ENCODE data around the gene GAB2.

DNA sequence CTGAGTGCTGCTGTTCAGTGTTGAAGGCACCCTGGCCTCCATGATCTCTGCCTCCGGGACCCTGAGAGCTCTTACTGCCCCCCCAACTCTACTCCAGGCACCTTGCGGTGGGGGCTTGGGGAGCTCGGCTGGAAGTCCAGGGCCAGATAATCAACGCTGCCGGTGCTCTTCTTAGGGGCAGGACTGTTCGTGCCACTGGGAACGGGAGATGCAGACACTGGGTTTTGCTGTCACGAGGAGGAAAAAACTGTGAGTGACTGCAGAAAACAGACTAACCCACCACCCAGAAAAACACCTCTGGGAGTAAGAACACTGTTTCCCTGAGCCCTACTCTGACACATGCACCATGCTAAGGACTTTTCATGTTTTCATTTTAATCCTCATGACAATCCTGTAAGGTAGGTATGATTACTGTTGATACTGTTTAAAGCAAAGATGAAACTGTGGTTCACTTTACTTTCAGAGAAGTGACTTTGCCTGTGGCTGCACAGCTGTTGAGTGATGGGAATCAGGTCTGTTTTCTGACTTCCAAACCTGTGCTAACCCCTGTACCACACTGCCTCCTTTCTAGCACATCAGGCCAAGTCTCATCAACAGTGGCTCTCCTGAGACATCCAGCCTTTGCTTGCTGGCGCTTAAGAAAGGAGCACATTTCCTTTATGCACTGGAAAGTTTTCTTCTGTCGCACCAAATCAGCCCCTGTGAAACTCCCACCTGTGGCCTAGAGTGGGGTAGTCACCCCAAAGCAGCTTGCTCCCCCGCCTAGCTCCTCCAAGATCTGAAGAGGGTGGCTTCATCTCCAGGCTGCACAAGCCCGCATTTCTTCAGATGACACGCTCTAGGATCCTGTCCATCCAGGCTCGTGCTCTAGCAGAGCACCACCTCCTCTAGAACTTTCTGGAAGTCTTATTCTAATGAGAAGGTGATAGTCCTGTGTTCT, 197.1 kb downstream of the GAB2 start:
- TF ChIP-seq CTCF (IDR thresholded peaks at IDR 0.05) = no peak
- no peak for TF ChIP-seq POLR2AphosphoS5 (IDR thresholded peaks at IDR 0.05)
- no peak for TF ChIP-seq POLR2A (IDR thresholded peaks at IDR 0.05; ENCODE audit: low read depth)
- no peak for TF ChIP-seq EP300 (IDR thresholded peaks at IDR 0.05)
